A549 (cell line): ENCODE results near the gene HOXC11. TPM values are rescaled to one million over a fixed set of nuclear protein-coding genes. Genes with fewer than 3 reads are reported as not detected.

Experiments
- ATAC-seq, 2 experiments: fragments of 200-7000 bp in 1 of 2; fragments of >200 bp in 1 of 2; cut with Nextera tagmentation in 1 of 2; cut with Tn5 transposase in 1 of 2; 3 replicates each; pipeline versions ENCODE4 v1.8.0 to v1.9.1; 2018 to 2020; ENCODE audit warnings: mild to moderate bottlenecking in 1 of 2, moderate library complexity in 1 of 2
- CTCF ChIA-PET: fragments of 300-600 bp; sonication (Branson Sonifier 250); formaldehyde crosslinking; extraction: SDS; loops from one replicate; lab custom pipeline; 2021; ENCODE audit warnings: antibody characterized with exemption, inconsistent platforms; lab: Yijun Ruan, JAX
- POLR2A ChIA-PET: fragments of 350-600 bp; formaldehyde crosslinking; extraction: SDS; loops from one replicate; lab custom pipeline; 2021; ENCODE audit warnings: antibody characterized with exemption, inconsistent platforms; lab: Yijun Ruan, JAX
- DNase-seq, 2 experiments: peaks; one replicate each; pipeline versions ENCODE4 v3.0.0 to v3.0.0-alpha.2; 2011 to 2016; ENCODE audit warnings: low read depth in 1 of 2, low spot score in 1 of 2
- FAIRE-seq: peaks from 2 replicates; lab custom pipeline; 2011; peaks lifted over from hg19 to GRCh38; lab: Jason Lieb, UNC
- H3K27ac ChIP-seq, 2 experiments: fragments of >200 bp; sonication (Bioruptor Twin); formaldehyde crosslinking; 3 replicates each; pipeline ENCODE4 v1.5.1; 2016 to 2017
- H3K4me1 ChIP-seq: fragments of >200 bp; sonication (Bioruptor Twin); formaldehyde crosslinking; 3 replicates; pipeline ENCODE4 v1.6.1; 2016
- H3K4me2 ChIP-seq: fragments of >200 bp; sonication (Bioruptor Twin); formaldehyde crosslinking; 3 replicates; pipeline ENCODE4 v1.6.1; 2016
- H3K4me3 ChIP-seq: fragments of >200 bp; sonication (Bioruptor Twin); formaldehyde crosslinking; 3 replicates; pipeline ENCODE4 v1.5.1; 2016
- H3K9me3 ChIP-seq: fragments of >200 bp; sonication (Bioruptor Twin); formaldehyde crosslinking; 3 replicates; pipeline ENCODE4 v1.6.1; 2016
- BCL3 ChIP-seq: fragments of >200 bp; sonication (Bioruptor Twin); formaldehyde crosslinking; IDR thresholded peaks from 3 replicates; pipeline ENCODE4 v1.6.1; 2016
- CBX2 ChIP-seq: fragments of 200-600 bp; sonication (generic); IDR thresholded peaks from 2 replicates; pipeline ENCODE4 v1.6.1; 2016; ENCODE audit warnings: low read depth, mild to moderate bottlenecking, borderline replicate concordance
- ELK1 ChIP-seq: fragments of 150-350 bp; IDR thresholded peaks from 2 replicates; pipeline ENCODE4 v1.6.1; 2014; ENCODE audit warnings: low read depth, mild to moderate bottlenecking, low read length
- EP300 ChIP-seq, 2 experiments: fragments of >200 bp; sonication (Bioruptor Twin); formaldehyde crosslinking; IDR thresholded peaks; 2 replicates in 1 of 2; 3 replicates in 1 of 2; pipeline ENCODE4 v1.6.1; 2016 to 2017
- ESRRA ChIP-seq: fragments of 150-350 bp; IDR thresholded peaks from 2 replicates; pipeline ENCODE4 v1.6.1; 2014; ENCODE audit warnings: mild to moderate bottlenecking, low read length, borderline replicate concordance
- GATA3 ChIP-seq: IDR thresholded peaks from 2 replicates; pipeline ENCODE4 v1.6.1; 2012; ENCODE audit warnings: borderline replicate concordance
- HDAC2 ChIP-seq: fragments of 200-600 bp; sonication (generic); IDR thresholded peaks from 2 replicates; pipeline ENCODE4 v1.6.1; 2016
- JUN ChIP-seq, 2 experiments: fragments of >200 bp; sonication (Bioruptor Twin); formaldehyde crosslinking; IDR thresholded peaks; 2 replicates in 1 of 2; 3 replicates in 1 of 2; pipeline ENCODE4 v1.6.1; 2016 to 2017
- MAFK ChIP-seq: fragments of 450-650 bp; IDR thresholded peaks from 2 replicates; pipeline ENCODE4 v1.6.1; 2014; ENCODE audit not compliant: partially characterized antibody
- MAZ ChIP-seq: fragments of 150-350 bp; IDR thresholded peaks from 2 replicates; pipeline ENCODE4 v1.6.1; 2014; ENCODE audit warnings: antibody characterized with exemption, low read depth, low read length, borderline replicate concordance
- PBX3 ChIP-seq: IDR thresholded peaks from 2 replicates; pipeline ENCODE4 v1.6.1; 2012
- RAD21 ChIP-seq, 2 experiments: fragments of >200 bp in 1 of 2; sonication (Bioruptor Twin) in 1 of 2; formaldehyde crosslinking in 1 of 2; IDR thresholded peaks in 1 of 2; conservative IDR thresholded peaks in 1 of 2; 2 replicates in 1 of 2; 3 replicates in 1 of 2; pipeline ENCODE4 v1.6.1; 2012 to 2018; ENCODE audit warnings: inconsistent platforms in 1 of 2
- RARB ChIP-seq: fragments of 250-450 bp; sonication (Bioruptor Pico); IDR thresholded peaks from 2 replicates; pipeline ENCODE4 v1.8.0; 2021; ENCODE audit warnings: mild to moderate bottlenecking, moderate library complexity
- SREBF2 ChIP-seq: fragments of 450-650 bp; IDR thresholded peaks from 2 replicates; pipeline ENCODE4 v1.6.1; 2014; ENCODE audit warnings: mild to moderate bottlenecking, moderate library complexity
- WGBS: methylation state at CpG from one replicate; pipeline ENCODE4 v1.1.6; 2017; ENCODE audit errors: missing lambda C conversion rate; 5-methylcytosine and 5-hydroxymethylcytosine counted together
- polyA plus RNA-seq, 4 experiments: library from polyadenylated mRNA; depleted of rRNA in 3 of 4; stranded (reverse); fragments of >200 nt; fragmentation: RNase III in 1 of 4; extraction: RNeasy Plus Mini Kit Qiagen cat#74134 plus additional on column Dnase treatment in 1 of 4; gene quantifications; 2 replicates in 3 of 4; 3 replicates in 1 of 4; pipeline ENCODE4 v1.2.3, GENCODE V29; 2011 to 2017
- TF ChIP-seq, protein P1 (sequence below): fragments of 250-450 bp; sonication (Bioruptor Pico); IDR thresholded peaks from 2 replicates; pipeline ENCODE4 v1.5.0; 2020; ENCODE audit warnings: low read depth, mild to moderate bottlenecking, moderate library complexity
- TF ChIP-seq, protein P2 (sequence below): fragments of >200 bp; sonication (Bioruptor Twin); formaldehyde crosslinking; IDR thresholded peaks from 2 replicates; pipeline ENCODE4 v1.6.1; 2016

The HOXC11 gene
- polyA plus RNA-seq, 2 of the 4 experiments (the other 2 are of a cell fraction): 0.45 to 0.58 TPM

GRCh38 chr12:53927220-53928029 is 45.5 kb upstream of the HOXC11 start:
- CTCF ChIA-PET: interaction anchor here (1.0 to 1.7 kb wide), 7 partner anchors 11 to 289 kb away, joined by 3 to 5 read pairs (median 4); partner anchors contain the start of gene HOXC10
- no peak for FAIRE-seq
- 77% methylated on average over 41 of the region's 45 CpGs for WGBS
- Histone ChIP-seq H3K4me3 (peak overlapping the region; percentile 42), H3K9me3 (no peaks in the 10 kb centered on the region), H3K27ac (peak overlapping the region; percentile 18 to 48; a peak in 2 of 6 replicates), H3K4me1 (0 out of 3 replicates have a peak, but pooled peaks cover 7% of the 10 kb centered on the region), H3K4me2 (peak overlapping the region; percentile 83)
- TF ChIP-seq MAZ: no peak
- TF ChIP-seq ESRRA: no peak
- TF ChIP-seq RARB (CRISPR knock-in tag): no peak
- TF ChIP-seq, protein P1, sequence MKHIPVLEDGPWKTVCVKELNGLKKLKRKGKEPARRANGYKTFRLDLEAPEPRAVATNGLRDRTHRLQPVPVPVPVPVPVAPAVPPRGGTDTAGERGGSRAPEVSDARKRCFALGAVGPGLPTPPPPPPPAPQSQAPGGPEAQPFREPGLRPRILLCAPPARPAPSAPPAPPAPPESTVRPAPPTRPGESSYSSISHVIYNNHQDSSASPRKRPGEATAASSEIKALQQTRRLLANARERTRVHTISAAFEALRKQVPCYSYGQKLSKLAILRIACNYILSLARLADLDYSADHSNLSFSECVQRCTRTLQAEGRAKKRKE (CRISPR knock-in tag): no peak
- no peak for TF ChIP-seq GATA3
- TF ChIP-seq EP300 (IDR thresholded peaks at IDR 0.05): no peak
- no peak for TF ChIP-seq RAD21 (conservative IDR thresholded peaks at IDR 0.05 in 1 of 2, IDR thresholded peaks at IDR 0.05 in 1 of 2)
- TF ChIP-seq, protein P2, sequence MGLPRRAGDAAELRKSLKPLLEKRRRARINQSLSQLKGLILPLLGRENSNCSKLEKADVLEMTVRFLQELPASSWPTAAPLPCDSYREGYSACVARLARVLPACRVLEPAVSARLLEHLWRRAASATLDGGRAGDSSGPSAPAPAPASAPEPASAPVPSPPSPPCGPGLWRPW: no peak
- no peak for TF ChIP-seq BCL3
- no peak for TF ChIP-seq PBX3
- TF ChIP-seq JUN (IDR thresholded peaks at IDR 0.05): no peak
- TF ChIP-seq SREBF2: no peak
- POLR2A ChIA-PET: no interaction called here
- DNase-seq: no peak
- no peak for ATAC-seq

- peak overlapping the region; percentile 18 to 48; a peak in 3 of 6 replicates for H3K27ac ChIP-seq
- H3K4me3 ChIP-seq: peak overlapping the region; percentile 42
- peak overlapping the region; percentile 83 for H3K4me2 ChIP-seq
- 14% methylated on average over 31 of the region's 31 CpGs for WGBS
- DNase-seq (no peak), FAIRE-seq (no peak), ATAC-seq (peak; percentile 40 to 84; a peak in 4 of 6 replicates)
- ChIA-PET POLR2A (interaction anchor here (0.5 kb wide), 1 partner anchor 100 kb away, joined by 5 read pairs; no protein-coding TSS in a partner anchor), CTCF (interaction anchor here (1.0 to 1.7 kb wide), 6 partner anchors 10 to 192 kb away, joined by 3 to 5 read pairs (median 4); partner anchors contain the start of gene HOXC10)
- TF ChIP-seq ESRRA (no peak), HDAC2 (no peak), ELK1 (no peak), MAFK (no peak), CBX2 (no peak), SREBF2 (no peak)
- no peaks in the 10 kb centered on the region for H3K9me3 ChIP-seq
- 0 out of 3 replicates have a peak, but pooled peaks cover 7% of the 10 kb centered on the region for H3K4me1 ChIP-seq
Observed at GRCh38 chr12:53928054-53928835, 44.7 kb upstream of the HOXC11 start.
